Retina (tissue), 1 donor: ENCODE data around the gene R3HDM2.
A peak's percentile ranks its signal among the peaks of the same experiment; 100 is the strongest.

ENCODE experiments used
- DNase-seq: peaks from one replicate; pipeline ENCODE4 v3.0.0-alpha.2; 2016

Gene R3HDM2

GRCh38 chr12:57261428-57261865, 169.4 kb downstream of the R3HDM2 start:
- DNase-seq = peak; percentile 56

GRCh38 chr12:57260366-57260765, 170.5 kb downstream of the R3HDM2 start:
- DNase-seq = no peak

GRCh38 chr12:57258977-57259970, 171.6 kb downstream of the R3HDM2 start:
- no peak for DNase-seq

- no peak for DNase-seq
Measured at GRCh38 chr12:57255916-57256315, 174.9 kb downstream of the R3HDM2 start.

GRCh38 chr12:57254506-57255280, 176.2 kb downstream of the R3HDM2 start:
- DNase-seq = no peak

- no peak for DNase-seq
Measured at GRCh38 chr12:57250956-57251355, 179.9 kb downstream of the R3HDM2 start, which contains the start of gene STAC3. Gene STAC3 (minus strand): TSS chr12:57251187. CDS start chr12:57249636, 1,551 bp downstream.

GRCh38 chr12:57250541-57250940, 180.3 kb downstream of the R3HDM2 start:
- DNase-seq = no peak

GRCh38 chr12:57248934-57249742, 181.7 kb downstream of the R3HDM2 start:
- DNase-seq = no peak

GRCh38 chr12:57247041-57247440, 183.8 kb downstream of the R3HDM2 start:
- no peak for DNase-seq

GRCh38 chr12:57244312-57244696, 186.5 kb downstream of the R3HDM2 start:
- no peak for DNase-seq

- DNase-seq = peak; percentile 88
Measured at GRCh38 chr12:57243521-57244311, 187.1 kb downstream of the R3HDM2 start.

- DNase-seq = peak; percentile 92
Measured at GRCh38 chr12:57242691-57243454, 188.0 kb downstream of the R3HDM2 start.

GRCh38 chr12:57242329-57242690, 188.5 kb downstream of the R3HDM2 start:
- DNase-seq = no peak

- DNase-seq = peak; percentile 79
Measured at GRCh38 chr12:57241402-57242310, 189.2 kb downstream of the R3HDM2 start.

- DNase-seq = no peak
Measured at GRCh38 chr12:57240926-57241401, 189.9 kb downstream of the R3HDM2 start.

- peak; percentile 94 for DNase-seq
Measured at GRCh38 chr12:57240066-57240921, 190.5 kb downstream of the R3HDM2 start.

GRCh38 chr12:57239587-57240065, 191.2 kb downstream of the R3HDM2 start:
- DNase-seq = no peak

GRCh38 chr12:57238854-57239554, 191.8 kb downstream of the R3HDM2 start:
- peak; percentile 99 for DNase-seq
